GM23338 (cell line): Measurements from ENCODE around the gene ITFG1. TPM values are rescaled to one million over a fixed set of nuclear protein-coding genes. Genes with fewer than 3 reads are reported as not detected.

Source experiments
- ATAC-seq: fragments of 200-7000 bp; cut with Tn5 transposase; 3 replicates; pipeline ENCODE4 v1.9.1; 2020
- DNase-seq: peaks from one replicate; pipeline ENCODE4 v3.0.0-alpha.2; 2015; ENCODE audit warnings: low spot score
- H2AFZ ChIP-seq: fragments of 200-600 bp; sonication (generic); 2 replicates; pipeline ENCODE4 v1.8.0; 2016; ENCODE audit warnings: antibody characterized with exemption, mild to moderate bottlenecking, moderate library complexity
- H3F3A ChIP-seq: fragments of 200-600 bp; sonication (generic); replicated peaks from 2 replicates; pipeline ENCODE4 v1.8.0; 2017; ENCODE audit warnings: antibody characterized with exemption, mixed run types, low read depth
- H3K27ac ChIP-seq: fragments of 200-600 bp; sonication (generic); 2 replicates; pipeline ENCODE4 v1.6.1; 2016; ENCODE audit warnings: low read depth
- H3K27me3 ChIP-seq: fragments of 200-600 bp; sonication (generic); 2 replicates; pipeline ENCODE4 v1.8.0; 2016; ENCODE audit warnings: mild to moderate bottlenecking, mixed run types, moderate library complexity; ENCODE audit not compliant: insufficient read depth
- H3K36me3 ChIP-seq: fragments of 200-600 bp; sonication (generic); 2 replicates; pipeline ENCODE4 v1.8.0; 2016; ENCODE audit warnings: mild to moderate bottlenecking; ENCODE audit not compliant: insufficient read depth
- H3K4me1 ChIP-seq: fragments of 200-600 bp; sonication (generic); 2 replicates; pipeline ENCODE4 v1.8.0; 2016; ENCODE audit warnings: mild to moderate bottlenecking, moderate library complexity; ENCODE audit not compliant: insufficient read depth
- H3K4me2 ChIP-seq: fragments of 200-600 bp; sonication (generic); 2 replicates; pipeline ENCODE4 v1.7.1; 2017; ENCODE audit warnings: mixed run types
- H3K4me3 ChIP-seq: fragments of 200-600 bp; sonication (generic); 2 replicates; pipeline ENCODE4 v1.6.1; 2016; ENCODE audit warnings: mixed run types
- H3K79me2 ChIP-seq: fragments of 200-600 bp; sonication (generic); replicated peaks from 2 replicates; pipeline ENCODE4 v1.8.0; 2017; ENCODE audit warnings: mild to moderate bottlenecking; ENCODE audit not compliant: insufficient read depth
- H3K9me2 ChIP-seq: fragments of 200-600 bp; sonication (generic); 2 replicates; pipeline ENCODE4 v1.8.0; 2017; ENCODE audit not compliant: insufficient read depth
- H4K20me1 ChIP-seq: fragments of 200-600 bp; sonication (generic); replicated peaks from 2 replicates; pipeline ENCODE4 v1.8.0; 2017; ENCODE audit warnings: mild to moderate bottlenecking; ENCODE audit not compliant: insufficient read depth
- H3K27ac Mint-ChIP-seq: 2 replicates; pipeline ENCODE4 v1.8.0; 2020; ENCODE audit warnings: inconsistent platforms, mild to moderate bottlenecking, moderate library complexity, mixed read lengths
- H3K27me3 Mint-ChIP-seq: 3 replicates; pipeline ENCODE4 v1.8.0; 2022; ENCODE audit warnings: low read depth, mild to moderate bottlenecking, moderate library complexity, mixed read lengths, inconsistent platforms; ENCODE audit not compliant: insufficient read depth, poor library complexity
- H3K36me3 Mint-ChIP-seq: 3 replicates; pipeline ENCODE4 v1.8.0; 2021; ENCODE audit warnings: low read depth, mild to moderate bottlenecking, inconsistent platforms, moderate library complexity, mixed read lengths
- H3K4me1 Mint-ChIP-seq: 3 replicates; pipeline ENCODE4 v1.8.0; 2020; ENCODE audit warnings: mild to moderate bottlenecking, inconsistent platforms, mixed read lengths
- H3K4me3 Mint-ChIP-seq: 3 replicates; pipeline ENCODE4 v1.8.0; 2021; ENCODE audit warnings: moderate library complexity, mild to moderate bottlenecking, inconsistent platforms, mixed read lengths
- H3K9me3 Mint-ChIP-seq: 3 replicates; pipeline ENCODE4 v1.8.0; 2020; ENCODE audit warnings: moderate library complexity, mild to moderate bottlenecking, inconsistent platforms, mixed read lengths
- CTCF ChIP-seq, 2 experiments: fragments of 200-600 bp in 1 of 2; sonication (generic) in 1 of 2; conservative IDR thresholded peaks; 2 replicates each; pipeline versions ENCODE4 v1.5.1 to v1.6.1; 2016 to 2017; ENCODE audit warnings: antibody characterized with exemption in 2 of 2, low read depth in 2 of 2, mild to moderate bottlenecking in 2 of 2, moderate library complexity in 1 of 2
- ETS1 ChIP-seq: IDR thresholded peaks from 2 replicates; pipeline ENCODE4 v1.6.1; 2016; ENCODE audit warnings: antibody characterized with exemption
- EZH2phosphoT487 ChIP-seq: fragments of 200-600 bp; sonication (generic); IDR thresholded peaks from one replicate; pipeline ENCODE4 v1.8.1; 2018; ENCODE audit warnings: antibody characterized with exemption; ENCODE audit not compliant: unreplicated experiment
- JUNB ChIP-seq: IDR thresholded peaks from one replicate; pipeline ENCODE4 v1.6.1; 2016; ENCODE audit warnings: antibody characterized with exemption; ENCODE audit not compliant: unreplicated experiment
- NANOG ChIP-seq: IDR thresholded peaks from 2 replicates; pipeline ENCODE4 v1.6.1; 2016; ENCODE audit warnings: antibody characterized with exemption, borderline replicate concordance
- POLR2AphosphoS5 ChIP-seq: IDR thresholded peaks from 2 replicates; pipeline ENCODE4 v1.6.1; 2016; ENCODE audit warnings: antibody characterized with exemption, low read depth
- STAT1 ChIP-seq: IDR thresholded peaks from one replicate; pipeline ENCODE4 v1.6.1; 2016; ENCODE audit warnings: antibody characterized with exemption; ENCODE audit not compliant: unreplicated experiment
- ZNF114 ChIP-seq: fragments of 250-450 bp; sonication (Bioruptor Pico); IDR thresholded peaks from 2 replicates; pipeline ENCODE4 v1.5.0; 2020; ENCODE audit warnings: mild to moderate bottlenecking, moderate library complexity
- ZNF331 ChIP-seq: fragments of 250-450 bp; sonication (Bioruptor Pico); IDR thresholded peaks from 2 replicates; pipeline ENCODE4 v1.5.0; 2020; ENCODE audit warnings: low read depth, mild to moderate bottlenecking, moderate library complexity
- ZNF462 ChIP-seq: fragments of 250-450 bp; sonication (Bioruptor Pico); IDR thresholded peaks from 2 replicates; pipeline ENCODE4 v1.5.0; 2020; ENCODE audit warnings: mild to moderate bottlenecking, moderate library complexity
- polyA plus RNA-seq: library from polyadenylated mRNA; unstranded; fragments of >200 nt; fragmentation: Nextera tagmentation; extraction: Ambion mirVana; gene quantifications from 2 replicates; pipeline ENCODE4 v1.2.1, GENCODE V29; 2016
- total RNA-seq: library from RNA; depleted of rRNA; stranded (reverse); fragments of >200 nt; shearing (Covaris generic); gene quantifications from 2 replicates; pipeline ENCODE4 v1.2.3, GENCODE V29; 2014

The ITFG1 gene
- total and polyA plus RNA-seq, 2 experiments from 2014 or later, result 18.5 to 26.9 TPM

DNA sequence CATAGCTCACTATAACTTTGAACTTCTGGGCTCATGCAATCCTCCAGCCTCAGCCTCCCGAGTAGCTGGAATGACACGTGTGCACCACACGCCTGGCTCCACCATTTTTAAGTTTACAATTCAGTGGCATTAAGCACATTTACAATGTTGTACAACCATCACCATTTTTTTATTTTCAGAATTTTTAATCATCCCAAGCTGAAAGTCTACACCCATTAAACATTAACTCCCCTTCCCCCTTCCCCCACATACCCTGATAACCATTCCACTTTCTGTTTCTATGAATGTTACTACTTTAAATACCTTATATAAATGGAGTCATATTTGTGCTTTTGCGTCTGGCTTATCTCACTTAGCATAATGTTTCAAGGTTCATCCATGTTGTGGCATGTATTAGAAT is 335.1 kb downstream of the ITFG1 start (continued):
- TF ChIP-seq EZH2phosphoT487, result no peak
- TF ChIP-seq NANOG, result no peak
- TF ChIP-seq ZNF331 (CRISPR knock-in tag), result no peak
- no peak for TF ChIP-seq CTCF (conservative IDR thresholded peaks at IDR 0.05; ENCODE audit: low read depth in 2 of 2)
- TF ChIP-seq ETS1, result no peak

DNA sequence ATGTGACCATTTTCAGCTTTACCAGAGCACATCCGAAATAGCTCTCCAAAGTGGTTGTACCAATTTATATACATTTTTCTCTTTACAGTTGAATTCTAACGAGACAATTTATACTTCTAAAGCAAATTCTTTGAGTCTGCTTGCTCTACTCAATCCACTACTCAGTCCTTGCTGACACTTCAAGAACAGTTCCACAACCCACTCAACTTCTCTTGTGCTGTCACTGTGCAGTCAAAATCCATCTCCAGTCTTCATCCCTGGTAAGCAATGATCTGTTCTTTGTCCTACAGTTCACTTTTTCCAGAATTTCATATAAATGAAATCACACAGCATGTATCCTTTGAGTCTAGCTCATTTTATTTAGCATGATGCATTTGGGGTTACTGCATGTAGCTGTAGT is 347.7 kb downstream of the ITFG1 start:
- DNase-seq, result no peak
- Histone ChIP-seq H3K27me3 (no peaks in the 10 kb centered on the region), H3K27ac (no peak overlapping the region), H3K79me2 (no peaks in the 10 kb centered on the region), H3K4me3 (no peak overlapping the region), H3K4me1 (no peaks in the 10 kb centered on the region), H2AFZ (no peak overlapping the region), H3F3A (no peaks in the 10 kb centered on the region), H4K20me1 (no peaks in the 10 kb centered on the region), H3K9me2 (no peaks in the 10 kb centered on the region), H3K4me2 (no peak overlapping the region), H3K36me3 (no peaks in the 10 kb centered on the region)
- H3K4me1 Mint-ChIP-seq, result no peaks in the 10 kb centered on the region
- H3K36me3 Mint-ChIP-seq, result no peaks in the 10 kb centered on the region; the same call in 2 of the 3 replicates
- H3K9me3 Mint-ChIP-seq, result no peaks in the 10 kb centered on the region
- peaks cover 3% of the 10 kb centered on the region for H3K27me3 Mint-ChIP-seq
- H3K4me3 Mint-ChIP-seq, result no peak overlapping the region
- H3K27ac Mint-ChIP-seq, result no peak overlapping the region
- no peak for ATAC-seq
- TF ChIP-seq ZNF114 (CRISPR knock-in tag) (no peak), NANOG (no peak), ZNF331 (CRISPR knock-in tag) (no peak), EZH2phosphoT487 (no peak), STAT1 (no peak), CTCF (conservative IDR thresholded peaks at IDR 0.05; ENCODE audit: low read depth in 2 of 2) (no peak), ZNF462 (no peak), POLR2AphosphoS5 (no peak), ETS1 (no peak), JUNB (no peak)
